ENCODE results near the gene XRCC6.
"Not testable (repeated sequence)": the region's sequence is repeated elsewhere in the genome, so short reads cannot be mapped to it uniquely, and the experiment has no call there.

XRCC6 gene

DNA sequence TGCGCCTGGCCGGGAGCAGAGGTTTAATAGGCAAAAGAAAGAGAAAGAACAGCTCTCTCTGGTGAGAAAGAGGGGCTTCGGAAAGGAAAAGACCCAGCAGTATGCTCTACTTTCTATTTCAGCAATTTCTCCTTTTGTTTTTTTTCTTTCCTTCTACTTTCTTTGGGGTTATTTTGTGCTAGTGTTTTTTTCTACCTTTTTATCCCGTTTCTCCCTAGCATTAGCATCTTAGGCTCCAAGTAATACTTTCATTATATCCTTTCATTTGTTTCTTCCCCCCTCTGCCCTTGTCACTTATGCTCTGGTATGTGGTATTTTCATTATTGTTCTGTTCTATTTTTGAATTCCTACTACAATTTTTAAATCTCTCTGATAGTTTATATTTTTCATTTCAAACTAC, 63.1 kb downstream of the XRCC6 start:
- DNase-seq (ENCODE audit: extremely low read depth, insufficient read length) = no peak
- no peak overlapping the region for H3K4me3 ChIP-seq (replicated peaks; ENCODE audit: low read depth, low read length)
- TF ChIP-seq, protein P1, sequence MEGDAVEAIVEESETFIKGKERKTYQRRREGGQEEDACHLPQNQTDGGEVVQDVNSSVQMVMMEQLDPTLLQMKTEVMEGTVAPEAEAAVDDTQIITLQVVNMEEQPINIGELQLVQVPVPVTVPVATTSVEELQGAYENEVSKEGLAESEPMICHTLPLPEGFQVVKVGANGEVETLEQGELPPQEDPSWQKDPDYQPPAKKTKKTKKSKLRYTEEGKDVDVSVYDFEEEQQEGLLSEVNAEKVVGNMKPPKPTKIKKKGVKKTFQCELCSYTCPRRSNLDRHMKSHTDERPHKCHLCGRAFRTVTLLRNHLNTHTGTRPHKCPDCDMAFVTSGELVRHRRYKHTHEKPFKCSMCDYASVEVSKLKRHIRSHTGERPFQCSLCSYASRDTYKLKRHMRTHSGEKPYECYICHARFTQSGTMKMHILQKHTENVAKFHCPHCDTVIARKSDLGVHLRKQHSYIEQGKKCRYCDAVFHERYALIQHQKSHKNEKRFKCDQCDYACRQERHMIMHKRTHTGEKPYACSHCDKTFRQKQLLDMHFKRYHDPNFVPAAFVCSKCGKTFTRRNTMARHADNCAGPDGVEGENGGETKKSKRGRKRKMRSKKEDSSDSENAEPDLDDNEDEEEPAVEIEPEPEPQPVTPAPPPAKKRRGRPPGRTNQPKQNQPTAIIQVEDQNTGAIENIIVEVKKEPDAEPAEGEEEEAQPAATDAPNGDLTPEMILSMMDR (IDR thresholded peaks at IDR 0.05; ENCODE audit: insufficient read depth, low read length, poor library complexity, severe bottlenecking) = no peak
- H3K27me3 ChIP-seq (replicated peaks; ENCODE audit: control insufficient read depth, insufficient read depth, low read length) = no peaks in the 10 kb centered on the region
- peaks cover 2% of the 10 kb centered on the region for H3K36me3 ChIP-seq (ENCODE audit: control insufficient read depth, insufficient read depth, low read length)

DNA sequence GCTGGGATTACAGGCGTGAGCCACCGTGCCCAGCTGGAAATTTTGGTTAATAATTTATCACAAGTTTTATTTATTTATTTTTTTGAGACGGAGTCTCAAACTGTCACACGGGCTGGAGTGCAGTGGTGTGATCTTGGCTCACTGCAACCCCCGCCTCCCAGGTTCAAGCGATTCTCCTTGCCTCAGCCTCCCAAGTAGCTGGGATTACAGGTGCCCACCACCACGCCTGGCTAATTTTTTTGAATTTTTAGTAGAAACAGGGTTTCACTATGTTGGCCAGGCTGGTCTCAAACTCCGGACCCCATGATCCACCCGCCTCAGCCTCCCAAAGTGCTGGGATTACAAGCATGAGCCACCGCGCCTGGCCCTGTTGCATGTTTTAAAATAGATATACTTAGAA, 65.8 kb downstream of the XRCC6 start:
- peak overlapping the region; percentile 88 for H3K4me3 ChIP-seq (replicated peaks; ENCODE audit: low read depth, low read length)
- not testable (repeated sequence) for H3K27me3 ChIP-seq (replicated peaks; ENCODE audit: control insufficient read depth, insufficient read depth, low read length); DNase-seq (ENCODE audit: extremely low read depth, insufficient read length)

DNA sequence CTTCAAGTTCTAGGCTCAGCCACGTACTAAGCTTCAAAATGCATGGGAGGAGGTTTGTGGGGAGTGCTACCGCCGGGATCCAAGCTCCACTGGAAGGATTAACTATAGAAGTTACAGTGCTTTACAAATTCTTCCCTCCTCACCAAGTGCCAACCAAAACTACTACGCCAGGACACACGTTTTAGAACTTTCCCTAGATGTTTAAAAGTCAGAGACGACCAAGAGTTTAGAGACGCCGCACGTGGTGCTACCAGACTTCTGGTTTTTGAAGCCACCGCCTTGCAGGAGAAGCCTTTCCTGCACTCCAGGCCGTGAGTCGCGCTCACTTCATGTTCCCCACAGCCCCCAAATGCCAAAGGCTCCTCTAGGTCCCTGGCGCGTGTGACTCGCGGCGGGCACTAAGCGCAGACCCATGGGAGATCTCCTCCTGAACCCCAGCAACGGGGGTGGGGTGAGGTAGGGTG, 66.8 kb downstream of the XRCC6 start:
- H3K36me3 ChIP-seq (ENCODE audit: control insufficient read depth, insufficient read depth, low read length) = peaks cover 3% of the 10 kb centered on the region; the same call in 1 of the 2 replicates
- H3K4me3 ChIP-seq (replicated peaks; ENCODE audit: low read depth, low read length) = peak overlapping the region; percentile 88
- no peaks in the 10 kb centered on the region for H3K27me3 ChIP-seq (replicated peaks; ENCODE audit: control insufficient read depth, insufficient read depth, low read length)
- DNase-seq (ENCODE audit: extremely low read depth, insufficient read length) = no peak
- TF ChIP-seq, protein P1 (IDR thresholded peaks at IDR 0.05; ENCODE audit: insufficient read depth, low read length, poor library complexity, severe bottlenecking) = no peak

More for the DNA sequence above, 65.8 kb downstream of the XRCC6 start:
- not testable (repeated sequence) for H3K36me3 ChIP-seq (ENCODE audit: control insufficient read depth, insufficient read depth, low read length)

DNA sequence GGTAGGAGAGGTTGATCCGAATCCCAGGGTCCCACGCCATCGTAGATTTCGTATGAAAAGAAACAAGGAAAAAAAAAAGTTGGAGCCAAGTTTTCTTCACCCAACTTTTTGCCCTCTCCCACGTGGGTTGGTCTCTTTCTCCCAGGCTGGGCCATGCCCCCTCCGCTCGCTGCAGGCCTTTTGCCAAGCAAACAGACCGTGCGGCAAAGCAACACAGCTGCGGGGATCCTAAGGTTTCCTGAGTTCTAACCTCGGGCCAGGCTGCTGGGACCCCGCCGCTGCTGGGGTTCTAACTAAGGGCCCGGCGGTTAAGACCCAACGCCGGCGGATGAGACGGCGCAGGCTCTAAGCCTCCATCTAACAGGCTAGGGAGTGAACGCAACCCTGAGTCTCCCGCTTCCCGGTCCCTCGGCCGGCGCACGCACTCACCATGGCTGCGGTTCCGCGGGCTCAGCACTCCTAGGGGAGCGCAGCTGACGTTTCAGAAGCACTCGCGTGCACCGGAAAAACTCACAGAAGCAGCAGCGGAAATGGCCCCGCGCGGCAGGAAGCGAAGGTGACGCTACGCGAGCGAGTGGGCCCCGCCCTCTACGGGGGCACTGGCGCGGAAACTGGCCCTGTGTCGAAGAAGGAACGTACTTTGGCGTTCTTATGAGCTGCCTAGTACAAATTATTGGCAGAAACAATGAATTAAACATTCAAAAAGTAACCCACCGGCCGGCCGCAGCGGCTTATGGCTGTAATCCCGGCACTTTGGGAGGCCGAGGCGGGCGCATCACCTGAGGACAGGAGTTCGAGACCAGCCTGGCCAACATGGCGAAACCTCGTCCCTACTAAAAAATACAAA, 67.5 kb downstream of the XRCC6 start, which contains the start of gene SNU13:
TSS of gene SNU13 (minus strand) at position 503 of the 847 bp plus-strand sequence. CDS start at position 432, 71 bp downstream.
- TF ChIP-seq, protein P1 (IDR thresholded peaks at IDR 0.05; ENCODE audit: insufficient read depth, low read length, poor library complexity, severe bottlenecking) = no peak
- peak within 1 kb of the TSS; percentile 88 for H3K4me3 ChIP-seq (replicated peaks; ENCODE audit: low read depth, low read length)
- peak; percentile 93 for DNase-seq (ENCODE audit: extremely low read depth, insufficient read length)
- no peaks in the 10 kb centered on the region for H3K27me3 ChIP-seq (replicated peaks; ENCODE audit: control insufficient read depth, insufficient read depth, low read length)
- peaks cover 3% of the 10 kb centered on the region; the same call in 1 of the 2 replicates for H3K36me3 ChIP-seq (ENCODE audit: control insufficient read depth, insufficient read depth, low read length)

DNA sequence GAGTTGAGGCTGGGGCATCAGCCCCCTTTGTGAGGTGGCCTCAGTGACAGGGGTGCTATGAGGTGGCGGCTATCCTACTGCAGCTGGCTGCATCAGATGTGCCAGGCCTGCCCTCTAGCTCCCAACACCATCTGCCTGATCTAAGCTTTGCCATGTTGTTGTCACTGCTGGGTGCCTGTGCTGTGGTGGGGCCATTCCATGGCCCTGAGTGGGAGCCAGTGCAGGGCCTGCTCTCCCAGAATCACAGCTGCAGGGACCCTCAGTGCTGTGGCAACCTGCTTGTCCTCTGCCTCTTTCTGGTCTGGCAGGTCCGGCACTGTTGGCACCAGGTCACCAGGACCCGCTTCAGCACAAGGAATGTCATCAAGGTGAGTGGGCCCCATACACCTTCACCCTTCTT, 69.4 kb downstream of the XRCC6 start:
- TF ChIP-seq, protein P1 (IDR thresholded peaks at IDR 0.05; ENCODE audit: insufficient read depth, low read length, poor library complexity, severe bottlenecking) = no peak
- H3K4me3 ChIP-seq (replicated peaks; ENCODE audit: low read depth, low read length) = no peak overlapping the region
- H3K36me3 ChIP-seq (ENCODE audit: control insufficient read depth, insufficient read depth, low read length) = peaks cover 3% of the 10 kb centered on the region
- H3K27me3 ChIP-seq (replicated peaks; ENCODE audit: control insufficient read depth, insufficient read depth, low read length) = no peaks in the 10 kb centered on the region
- DNase-seq (ENCODE audit: extremely low read depth, insufficient read length) = no peak

DNA sequence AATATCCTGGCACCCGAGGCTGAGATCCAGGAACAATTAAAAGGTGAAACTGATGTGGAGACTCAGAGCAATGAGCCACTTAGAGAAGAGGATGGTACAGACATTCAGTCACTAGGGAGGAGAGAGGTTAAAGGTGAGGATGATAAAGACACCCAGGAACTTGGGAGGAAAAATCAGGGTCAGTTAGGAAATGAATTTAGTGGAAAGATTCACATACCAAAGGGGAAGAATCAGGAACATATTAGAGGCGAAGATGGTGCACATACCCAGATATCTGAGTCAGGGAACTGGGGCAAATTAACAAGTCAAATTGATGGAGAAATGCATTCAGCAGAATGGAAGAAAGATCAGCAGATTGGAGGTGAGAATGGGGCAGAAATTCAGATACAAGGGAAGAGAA, 74.1 kb downstream of the XRCC6 start:
- Histone ChIP-seq H3K36me3 (ENCODE audit: control insufficient read depth, insufficient read depth, low read length) (peaks cover 4% of the 10 kb centered on the region), H3K4me3 (replicated peaks; ENCODE audit: low read depth, low read length) (no peak overlapping the region), H3K27me3 (replicated peaks; ENCODE audit: control insufficient read depth, insufficient read depth, low read length) (no peaks in the 10 kb centered on the region)
- TF ChIP-seq, protein P1 (IDR thresholded peaks at IDR 0.05; ENCODE audit: insufficient read depth, low read length, poor library complexity, severe bottlenecking) = no peak
- no peak for DNase-seq (ENCODE audit: extremely low read depth, insufficient read length)
